ENCODE data around the gene GUK1.

Gene GUK1

GRCh38 chr1:228154021-228154669, 14.1 kb downstream of the GUK1 start:
- Histone ChIP-seq H3K9me3 (replicated peaks in 1 of 11) (no peaks in the 10 kb centered on the region), H3K36me3 (peaks cover 0 to 18% (median 9%) of the 10 kb centered on the region in 11 experiments; a peak in 14 of 22 replicates), H3K4me2 (no peak overlapping the region), H3K27ac (no peak overlapping the region), H3K27me3 (no peaks in the 10 kb centered on the region), H4K20me1 (peaks cover 7 to 78% (median 46%) of the 10 kb centered on the region in 11 experiments; a peak in 18 of 22 replicates), H3K4me3 (no peak overlapping the region), H3K4me1 (peaks cover 38 to 77% (median 61%) of the 10 kb centered on the region in 10 experiments), H3K9ac (no peak overlapping the region)
- no peak for TF ChIP-seq Cebpa-rat (IDR thresholded peaks at IDR 0.05)

GRCh38 chr1:228154670-228155571, 14.8 kb downstream of the GUK1 start:
- Histone ChIP-seq H3K27ac (no peak overlapping the region), H4K20me1 (peaks cover 6 to 70% (median 39%) of the 10 kb centered on the region in 11 experiments; a peak in 15 of 22 replicates), H3K4me1 (peaks cover 30 to 69% (median 53%) of the 10 kb centered on the region in 10 experiments), H3K4me2 (peak overlapping the region in 10 of 11 experiments; percentile 35 to 83 (median 74); a peak in 13 of 22 replicates), H3K27me3 (no peaks in the 10 kb centered on the region), H3K36me3 (peaks cover 0 to 10% (median 3%) of the 10 kb centered on the region in 11 experiments; a peak in 12 of 22 replicates), H3K4me3 (no peak overlapping the region), H3K9ac (no peak overlapping the region), H3K9me3 (replicated peaks in 1 of 11) (no peaks in the 10 kb centered on the region)
- TF ChIP-seq Cebpa-rat (IDR thresholded peaks at IDR 0.05) = no peak

- peaks cover 25 to 66% (median 49%) of the 10 kb centered on the region in 10 experiments for H3K4me1 ChIP-seq
- TF ChIP-seq Cebpa-rat (IDR thresholded peaks at IDR 0.05) = no peak
- no peaks in the 10 kb centered on the region for H3K27me3 ChIP-seq
- peaks cover 0 to under 1% (median 0%) of the 10 kb centered on the region in 11 experiments; a peak in 4 of 22 replicates for H3K36me3 ChIP-seq
- H3K4me2 ChIP-seq = peak overlapping the region; percentile 54 to 83 (median 73)
- H3K9ac ChIP-seq = peak overlapping the region in 2 of 11 experiments; percentile 38 to 57; a peak in 4 of 22 replicates
- H3K4me3 ChIP-seq = no peak overlapping the region; a peak in 1 of 20 replicates
- no peaks in the 10 kb centered on the region for H3K9me3 ChIP-seq (replicated peaks in 1 of 11)
- H4K20me1 ChIP-seq = peaks cover 0 to 61% (median 32%) of the 10 kb centered on the region in 11 experiments; a peak in 13 of 22 replicates
- H3K27ac ChIP-seq = no peak overlapping the region
Measured at GRCh38 chr1:228155596-228156514, 15.8 kb downstream of the GUK1 start.

- Histone ChIP-seq H3K9ac (peak overlapping the region in 6 of 11 experiments; percentile 24 to 57 (median 45); a peak in 8 of 22 replicates), H3K36me3 (no peaks in the 10 kb centered on the region), H3K27me3 (no peaks in the 10 kb centered on the region), H3K4me3 (no peak overlapping the region; a peak in 2 of 20 replicates), H3K27ac (peak overlapping the region in 4 of 11 experiments; percentile 15 to 56 (median 30); a peak in 7 of 22 replicates), H3K9me3 (replicated peaks in 1 of 11) (no peaks in the 10 kb centered on the region), H4K20me1 (peaks cover 0 to 55% (median 30%) of the 10 kb centered on the region in 11 experiments; a peak in 12 of 22 replicates), H3K4me2 (peak overlapping the region; percentile 54 to 83 (median 73)), H3K4me1 (peaks cover 28 to 64% (median 50%) of the 10 kb centered on the region in 10 experiments)
- TF ChIP-seq Cebpa-rat (IDR thresholded peaks at IDR 0.05) = no peak
Measured at GRCh38 chr1:228156515-228156881, 16.4 kb downstream of the GUK1 start.

GRCh38 chr1:228156941-228157728, 17.1 kb downstream of the GUK1 start:
- Histone ChIP-seq H4K20me1 (peaks cover 0 to 48% (median 24%) of the 10 kb centered on the region in 11 experiments; a peak in 10 of 22 replicates), H3K27ac (peak overlapping the region in 5 of 11 experiments; percentile 15 to 56 (median 22); a peak in 6 of 22 replicates), H3K27me3 (no peaks in the 10 kb centered on the region), H3K9me3 (replicated peaks in 1 of 11) (no peaks in the 10 kb centered on the region), H3K4me2 (peak overlapping the region; percentile 54 to 83 (median 73); a peak in 21 of 22 replicates), H3K9ac (peak overlapping the region in 6 of 11 experiments; percentile 24 to 57 (median 45); a peak in 8 of 22 replicates), H3K4me1 (peaks cover 34 to 64% (median 50%) of the 10 kb centered on the region in 10 experiments), H3K36me3 (no peaks in the 10 kb centered on the region), H3K4me3 (no peak overlapping the region; a peak in 1 of 20 replicates)
- no peak for TF ChIP-seq Cebpa-rat (IDR thresholded peaks at IDR 0.05)

- no peak overlapping the region for H3K4me2 ChIP-seq
- H3K9me3 ChIP-seq (replicated peaks in 1 of 11) = no peaks in the 10 kb centered on the region
- TF ChIP-seq Cebpa-rat (IDR thresholded peaks at IDR 0.05) = no peak
- H3K36me3 ChIP-seq = no peaks in the 10 kb centered on the region
- H4K20me1 ChIP-seq = peaks cover 0 to 42% (median 18%) of the 10 kb centered on the region in 11 experiments; a peak in 10 of 22 replicates
- H3K27me3 ChIP-seq = no peaks in the 10 kb centered on the region
- no peak overlapping the region for H3K4me3 ChIP-seq
- no peak overlapping the region for H3K9ac ChIP-seq
- H3K4me1 ChIP-seq = peaks cover 40 to 64% (median 50%) of the 10 kb centered on the region in 10 experiments
- H3K27ac ChIP-seq = no peak overlapping the region
Measured at GRCh38 chr1:228157729-228158126, 17.6 kb downstream of the GUK1 start.

- TF ChIP-seq Cebpa-rat (IDR thresholded peaks at IDR 0.05) = no peak
- Histone ChIP-seq H3K36me3 (no peaks in the 10 kb centered on the region), H4K20me1 (peaks cover 0 to 36% (median 16%) of the 10 kb centered on the region in 11 experiments; a peak in 10 of 22 replicates), H3K4me3 (no peak overlapping the region), H3K9ac (no peak overlapping the region), H3K4me1 (peaks cover 44 to 66% (median 52%) of the 10 kb centered on the region in 10 experiments), H3K9me3 (replicated peaks in 1 of 11) (no peaks in the 10 kb centered on the region), H3K27ac (no peak overlapping the region), H3K4me2 (no peak overlapping the region), H3K27me3 (no peaks in the 10 kb centered on the region)
Measured at GRCh38 chr1:228158151-228159007, 18.3 kb downstream of the GUK1 start.
